Activated CD8-positive, alpha-beta T cell treated with anti-CD3 and anti-CD28 coated beads for 36 hours (primary cell): Measurements from ENCODE around the gene HOXB1. TPM values are rescaled to one million over a fixed set of nuclear protein-coding genes. Genes with fewer than 3 reads are reported as not detected.
A peak's percentile ranks its signal among the peaks of the same experiment; 100 is the strongest.

Experiments
- ATAC-seq: fragments of 200-7000 bp; cut with Tn5 transposase; one replicate; pipeline ENCODE4 v1.10.0; 2021; ENCODE audit warnings: mild to moderate bottlenecking, moderate library complexity
- CTCF ChIA-PET: fragments of 350-600 bp; sonication (Branson Sonifier 250); formaldehyde crosslinking; loops from one replicate; lab custom pipeline; 2021; ENCODE audit warnings: antibody characterized with exemption; lab: Charles Lee
- POLR2A ChIA-PET: fragments of 350-600 bp; sonication (Branson Sonifier 250); formaldehyde crosslinking; loops from one replicate; lab custom pipeline; 2021; ENCODE audit warnings: antibody characterized with exemption; lab: Charles Lee
- DNase-seq: peaks from one replicate; pipeline ENCODE4 v3.0.0-alpha.2; 2020
- H3K27ac Mint-ChIP-seq: one replicate; pipeline ENCODE4 v1.8.0; 2021; ENCODE audit warnings: mild to moderate bottlenecking, mixed read lengths
- H3K27me3 Mint-ChIP-seq: one replicate; pipeline ENCODE4 v1.8.0; 2021; ENCODE audit warnings: mixed read lengths
- H3K36me3 Mint-ChIP-seq: one replicate; pipeline ENCODE4 v1.8.0; 2021; ENCODE audit warnings: low read depth, mixed read lengths
- H3K4me1 Mint-ChIP-seq: one replicate; pipeline ENCODE4 v1.8.0; 2021; ENCODE audit warnings: low read depth, mixed read lengths
- H3K4me3 Mint-ChIP-seq: one replicate; pipeline ENCODE4 v1.8.0; 2021; ENCODE audit warnings: mild to moderate bottlenecking, moderate library complexity, mixed read lengths
- H3K9me3 Mint-ChIP-seq: one replicate; pipeline ENCODE4 v1.8.0; 2021; ENCODE audit warnings: mixed read lengths
- CTCF ChIP-seq: fragments of 200-600 bp; IDR thresholded peaks from one replicate; pipeline ENCODE4 v1.8.0; 2022; ENCODE audit warnings: antibody characterized with exemption, mild to moderate bottlenecking
- intact Hi-C: fragments of 100-400 bp; cut with micrococcal nuclease; formaldehyde crosslinking; loops from one replicate; pipeline ENCODE4 v1.10.0; 2022
- total RNA-seq, 2 experiments: library from RNA; stranded (reverse); gene quantifications; one replicate each; pipeline ENCODE4 v1.2.3, GENCODE V29; 2021

HOXB1 gene
- total RNA-seq, 2 experiments from 2014 or later, result not detected

- ChIA-PET POLR2A (interaction anchor here (1.0 to 1.9 kb wide), 4 partner anchors 10 to 64 kb away, joined by 3 to 5 read pairs (median 4); no protein-coding TSS in a partner anchor), CTCF (interaction anchor here (1.0 to 1.9 kb wide), 3 partner anchors 15 to 227 kb away, joined by 3 to 6 read pairs (median 3); partner anchors contain the start of gene HOXB5)
- TF ChIP-seq CTCF, result no peak
- Mint-ChIP-seq H3K4me1 (peaks cover 40% of the 10 kb centered on the region), H3K4me3 (peak within 1 kb of the TSS; percentile 85), H3K36me3 (no peaks in the 10 kb centered on the region), H3K9me3 (no peaks in the 10 kb centered on the region), H3K27ac (peak within 1 kb of the TSS; percentile 72), H3K27me3 (peaks cover 42% of the 10 kb centered on the region)
- ATAC-seq (peak; percentile 76), DNase-seq (peak; percentile 84)
- intact Hi-C loops, result no loop called here
Measured at GRCh38 chr17:48577946-48578615, 47.3 kb upstream of the HOXB1 start, which contains the start of gene HOXB4. Gene HOXB4 (minus strand): TSS chr17:48578350. CDS start chr17:48578319, 31 bp downstream.

- Mint-ChIP-seq H3K9me3 (no peaks in the 10 kb centered on the region), H3K27me3 (peaks cover 35% of the 10 kb centered on the region), H3K4me3 (peak overlapping the region; percentile 76), H3K36me3 (no peaks in the 10 kb centered on the region), H3K27ac (peak overlapping the region; percentile 57), H3K4me1 (peaks cover 36% of the 10 kb centered on the region)
- ATAC-seq (peak; percentile 8), DNase-seq (peak; percentile 42)
- no peak for TF ChIP-seq CTCF
- intact Hi-C loops, result no loop called here
- ChIA-PET CTCF (interaction anchor here (1.0 to 1.9 kb wide), 2 partner anchors 16 to 226 kb away, joined by 3 to 6 read pairs; partner anchors contain the start of gene HOXB5), POLR2A (interaction anchor here (1.0 to 1.9 kb wide), 4 partner anchors 17 to 54 kb away, joined by 3 to 5 read pairs (median 3); no protein-coding TSS in a partner anchor)
Measured at GRCh38 chr17:48577330-48577945, 46.6 kb upstream of the HOXB1 start.

DNA sequence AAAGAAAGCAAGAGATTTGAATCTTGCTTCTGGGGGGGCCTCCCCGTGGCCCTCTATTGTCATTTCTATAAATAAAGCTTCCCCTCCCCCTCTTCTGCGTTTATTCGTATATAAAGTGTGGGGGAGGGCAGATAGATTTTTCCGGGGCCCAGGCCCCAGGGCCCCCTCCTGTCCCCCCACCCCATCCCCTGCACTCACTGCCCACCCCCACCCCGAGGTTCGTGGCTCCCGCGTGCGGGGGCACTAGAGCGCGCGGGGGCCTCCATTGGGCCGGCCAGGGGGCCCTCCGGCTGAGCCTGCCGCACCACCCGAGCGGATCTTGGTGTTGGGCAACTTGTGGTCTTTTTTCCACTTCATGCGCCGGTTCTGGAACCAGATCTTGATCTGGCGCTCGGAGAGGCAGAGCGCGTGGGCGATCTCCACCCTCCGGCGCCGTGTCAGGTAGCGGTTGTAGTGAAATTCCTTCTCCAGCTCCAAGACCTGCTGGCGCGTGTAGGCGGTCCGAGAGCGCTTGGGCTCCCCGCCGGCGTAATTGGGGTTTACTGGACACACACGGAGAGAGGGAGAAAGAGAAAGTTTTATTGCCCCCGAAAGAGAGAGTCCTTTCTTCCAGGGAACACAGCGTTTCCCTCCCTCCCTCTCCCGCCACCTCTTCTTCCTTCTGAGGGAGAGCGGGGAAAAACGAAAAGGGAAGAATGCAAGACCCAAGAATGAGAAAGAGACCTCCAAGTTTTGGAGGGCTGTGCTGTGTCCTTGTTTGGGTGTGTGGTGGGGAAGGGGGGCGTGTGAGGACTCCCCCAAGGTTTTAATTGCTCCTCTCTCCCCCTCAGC, 45.9 kb upstream of the HOXB1 start:
- Mint-ChIP-seq H3K27ac (no peak overlapping the region), H3K9me3 (no peaks in the 10 kb centered on the region), H3K4me1 (peaks cover 34% of the 10 kb centered on the region), H3K36me3 (no peaks in the 10 kb centered on the region), H3K4me3 (peak overlapping the region; percentile 76), H3K27me3 (peaks cover 29% of the 10 kb centered on the region)
- DNase-seq (no peak), ATAC-seq (no peak)
- intact Hi-C loops, result no loop called here
- CTCF ChIA-PET, result interaction anchor here (1.0 kb wide), 1 partner anchor 225 kb away, joined by 3 read pairs; no protein-coding TSS in a partner anchor
- POLR2A ChIA-PET, result interaction anchor here (0.7 to 1.9 kb wide), 4 partner anchors 11 to 54 kb away, joined by 3 to 5 read pairs (median 3); no protein-coding TSS in a partner anchor
- TF ChIP-seq CTCF, result no peak

DNA sequence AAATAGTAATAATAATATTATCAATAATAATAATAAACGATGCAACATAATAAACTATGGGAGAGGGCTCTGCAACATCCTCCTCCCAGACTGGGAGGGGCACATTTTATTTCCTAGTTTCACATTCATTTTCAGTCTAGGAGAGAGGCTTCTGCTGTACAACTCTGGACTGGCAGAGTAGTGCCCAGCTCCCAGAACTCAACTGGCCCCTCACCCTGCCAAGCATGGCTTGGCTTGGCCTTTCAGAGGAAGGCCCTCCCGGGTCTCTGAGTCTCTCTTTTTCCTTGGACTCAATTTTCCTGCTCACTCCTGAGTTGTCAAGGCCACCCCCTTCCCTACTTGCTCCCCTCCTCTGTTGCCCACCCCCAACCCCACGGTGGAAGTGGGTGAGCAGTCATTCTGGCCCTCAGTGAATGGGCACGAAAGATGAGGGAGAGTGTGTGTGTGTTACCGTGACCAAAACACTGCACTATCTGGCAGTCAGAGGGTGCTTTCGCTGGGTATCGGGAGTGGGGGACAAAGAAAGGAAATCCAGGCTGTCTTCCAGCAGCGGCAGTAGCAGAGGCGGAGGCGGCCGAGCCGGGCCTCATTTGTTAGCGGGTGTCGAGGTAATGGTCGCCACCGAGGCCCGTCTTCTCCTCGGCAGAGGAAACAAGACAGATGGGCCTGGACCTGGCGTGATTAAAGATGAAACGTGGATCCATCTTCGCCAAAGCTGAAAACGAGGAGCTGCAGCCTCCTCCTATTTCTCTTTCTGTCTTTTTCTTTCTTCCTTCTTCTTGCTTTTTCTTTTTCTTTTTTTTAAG, 45.1 kb upstream of the HOXB1 start:
- no peak for TF ChIP-seq CTCF
- no peak overlapping the region for H3K4me3 Mint-ChIP-seq

More for the DNA sequence above, 45.1 kb upstream of the HOXB1 start:
- Mint-ChIP-seq H3K36me3 (no peaks in the 10 kb centered on the region), H3K9me3 (no peaks in the 10 kb centered on the region), H3K27ac (no peak overlapping the region), H3K27me3 (peaks cover 21% of the 10 kb centered on the region), H3K4me1 (peaks cover 27% of the 10 kb centered on the region)
- ChIA-PET CTCF (no interaction called here), POLR2A (interaction anchor here (0.7 to 1.9 kb wide), 3 partner anchors 10 to 53 kb away, joined by 3 to 5 read pairs (median 3); no protein-coding TSS in a partner anchor)
- intact Hi-C loops, result no loop called here
- DNase-seq (no peak), ATAC-seq (no peak)
